Measurements from ENCODE around the gene PRKCA.

The PRKCA gene

GRCh38 chr17:66557200-66557599, 254.8 kb downstream of the PRKCA start:
- H3K9me3 ChIP-seq (replicated peaks in 1 of 2; ENCODE audit: control insufficient read depth in 2 of 2, insufficient read depth in 1 of 2, low read depth in 1 of 2, low read length in 2 of 2) = peaks cover 0 to 2% of the 10 kb centered on the region in 2 donors
- no peak overlapping the region for H2BK12ac ChIP-seq (ENCODE audit: low read length)
- H2AFZ ChIP-seq (ENCODE audit: low read length) = no peak overlapping the region
- no peak overlapping the region for H3K4ac ChIP-seq (ENCODE audit: low read length)
- no peak overlapping the region for H2AK5ac ChIP-seq (ENCODE audit: low read depth, low read length)
- H3K79me1 ChIP-seq (ENCODE audit: low read depth, low read length) = no peaks in the 10 kb centered on the region
- H3K18ac ChIP-seq (ENCODE audit: low read length) = no peak overlapping the region
- H3K4me1 ChIP-seq (ENCODE audit: control insufficient read depth in 2 of 2, insufficient read depth in 1 of 2, low read depth in 1 of 2, low read length in 2 of 2) = no peaks in the 10 kb centered on the region
- H3K4me2 ChIP-seq (ENCODE audit: insufficient read depth, low read length, poor library complexity, severe bottlenecking) = no peak overlapping the region
- H3K4me3 ChIP-seq (ENCODE audit: low read length in 2 of 2) = no peak overlapping the region
- H4K91ac ChIP-seq (ENCODE audit: low read depth, low read length, poor library complexity) = no peak overlapping the region
- H3K9ac ChIP-seq (ENCODE audit: low read depth, low read length, poor library complexity) = no peak overlapping the region
- no peak overlapping the region for H2BK15ac ChIP-seq (ENCODE audit: low read length)
- DNase-seq (ENCODE audit: low spot score) = no peak
- H2BK120ac ChIP-seq (ENCODE audit: low read depth, low read length) = no peak overlapping the region
- no peak overlapping the region for H3K14ac ChIP-seq (ENCODE audit: low read length)
- no peak overlapping the region for H3K27ac ChIP-seq (replicated peaks; ENCODE audit: low read length)
- no peak overlapping the region for H2BK5ac ChIP-seq (ENCODE audit: low read length)
- no peaks in the 10 kb centered on the region for H3K27me3 ChIP-seq (ENCODE audit: control insufficient read depth in 3 of 3, insufficient read depth in 3 of 3, low read depth in 1 of 3, low read length in 3 of 3)
- H3K36me3 ChIP-seq (replicated peaks in 1 of 2; ENCODE audit: control insufficient read depth in 2 of 2, insufficient read depth in 2 of 2, low read length in 2 of 2) = no peaks in the 10 kb centered on the region
- no peak overlapping the region for H3K23ac ChIP-seq (ENCODE audit: low read depth, low read length, poor library complexity)
- no peak overlapping the region for H4K8ac ChIP-seq (ENCODE audit: low read depth, low read length)
- no CpG with 5 or more reads among the region's 3 CpGs for WGBS, 2 donors (ENCODE audit: extremely low coverage in 2 of 2, insufficient read length in 2 of 2, insufficient replicate concordance in 1 of 2)

DNA sequence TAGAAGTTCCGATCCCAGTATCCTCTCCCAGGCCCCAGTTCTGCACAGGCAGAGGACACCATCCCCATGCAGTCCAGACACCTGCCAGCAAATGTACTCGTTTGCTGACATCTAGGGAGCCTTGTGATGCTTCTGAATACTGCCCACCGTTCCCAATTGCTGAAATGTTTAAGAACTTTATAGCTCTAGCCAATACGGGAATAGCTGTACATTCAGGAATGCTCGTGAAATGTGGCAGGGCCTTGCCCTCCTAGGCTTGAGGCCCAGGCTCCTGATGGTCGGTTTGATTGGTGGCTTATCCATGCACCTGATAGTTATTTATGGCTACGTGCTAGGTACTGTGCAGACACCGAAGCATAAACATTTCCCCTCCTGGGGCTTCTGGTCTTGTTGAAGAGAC, 255.5 kb downstream of the PRKCA start:
- no peak overlapping the region for H2AK5ac ChIP-seq (ENCODE audit: low read depth, low read length)
- H3K4ac ChIP-seq (ENCODE audit: low read length) = no peak overlapping the region
- no CpG with 5 or more reads among the region's 8 CpGs for WGBS, 2 donors (ENCODE audit: extremely low coverage in 2 of 2, insufficient read length in 2 of 2, insufficient replicate concordance in 1 of 2)
- H3K14ac ChIP-seq (ENCODE audit: low read length) = no peak overlapping the region
- no peaks in the 10 kb centered on the region for H3K36me3 ChIP-seq (replicated peaks in 1 of 2; ENCODE audit: control insufficient read depth in 2 of 2, insufficient read depth in 2 of 2, low read length in 2 of 2)
- H4K91ac ChIP-seq (ENCODE audit: low read depth, low read length, poor library complexity) = no peak overlapping the region
- no peak overlapping the region for H2BK12ac ChIP-seq (ENCODE audit: low read length)
- H2BK120ac ChIP-seq (ENCODE audit: low read depth, low read length) = no peak overlapping the region
- H3K27ac ChIP-seq (replicated peaks; ENCODE audit: low read length) = no peak overlapping the region
- no peak overlapping the region for H2AFZ ChIP-seq (ENCODE audit: low read length)
- H3K27me3 ChIP-seq (ENCODE audit: control insufficient read depth in 3 of 3, insufficient read depth in 3 of 3, low read depth in 1 of 3, low read length in 3 of 3) = no peaks in the 10 kb centered on the region
- H3K9ac ChIP-seq (ENCODE audit: low read depth, low read length, poor library complexity) = no peak overlapping the region
- no peak for DNase-seq (ENCODE audit: low spot score)
- no peaks in the 10 kb centered on the region for H3K79me1 ChIP-seq (ENCODE audit: low read depth, low read length)
- no peak overlapping the region for H3K4me2 ChIP-seq (ENCODE audit: insufficient read depth, low read length, poor library complexity, severe bottlenecking)
- peaks cover 0 to 2% of the 10 kb centered on the region in 2 donors for H3K9me3 ChIP-seq (replicated peaks in 1 of 2; ENCODE audit: control insufficient read depth in 2 of 2, insufficient read depth in 1 of 2, low read depth in 1 of 2, low read length in 2 of 2)
- peak overlapping the region in 1 of 2 donors; percentile 11 for H3K4me3 ChIP-seq (ENCODE audit: low read length in 2 of 2)
- no peak overlapping the region for H4K8ac ChIP-seq (ENCODE audit: low read depth, low read length)
- H2BK5ac ChIP-seq (ENCODE audit: low read length) = no peak overlapping the region
- no peak overlapping the region for H2BK15ac ChIP-seq (ENCODE audit: low read length)
- no peak overlapping the region for H3K18ac ChIP-seq (ENCODE audit: low read length)
- H3K4me1 ChIP-seq (ENCODE audit: control insufficient read depth in 2 of 2, insufficient read depth in 1 of 2, low read depth in 1 of 2, low read length in 2 of 2) = no peaks in the 10 kb centered on the region
- no peak overlapping the region for H3K23ac ChIP-seq (ENCODE audit: low read depth, low read length, poor library complexity)

DNA sequence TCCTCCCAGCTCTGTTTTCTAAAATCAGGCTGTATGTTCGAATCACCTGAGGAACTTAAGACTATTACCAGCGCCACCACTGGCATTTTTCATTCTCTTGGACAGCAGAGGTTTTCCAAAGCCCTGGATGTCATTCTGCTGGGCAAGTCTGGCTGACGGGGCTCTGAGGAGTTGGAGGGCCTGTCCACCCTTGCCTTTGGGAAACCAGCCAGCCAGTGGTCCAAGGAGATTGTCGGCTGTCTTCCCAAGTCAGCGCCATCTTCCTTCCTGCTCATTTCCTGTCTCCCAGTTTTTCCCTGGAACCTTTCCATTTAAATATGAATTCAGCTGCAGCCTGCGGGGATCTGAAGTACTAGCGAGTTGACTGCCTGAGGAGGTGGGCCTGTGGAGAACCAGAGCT, 258.3 kb downstream of the PRKCA start:
- Histone ChIP-seq H3K79me1 (ENCODE audit: low read depth, low read length) (no peaks in the 10 kb centered on the region), H3K4me1 (ENCODE audit: control insufficient read depth in 2 of 2, insufficient read depth in 1 of 2, low read depth in 1 of 2, low read length in 2 of 2) (peaks cover 8 to 9% of the 10 kb centered on the region in 2 donors), H4K8ac (ENCODE audit: low read depth, low read length) (no peak overlapping the region), H3K23ac (ENCODE audit: low read depth, low read length, poor library complexity) (no peak overlapping the region), H3K36me3 (replicated peaks in 1 of 2; ENCODE audit: control insufficient read depth in 2 of 2, insufficient read depth in 2 of 2, low read length in 2 of 2) (no peaks in the 10 kb centered on the region), H3K4me2 (ENCODE audit: insufficient read depth, low read length, poor library complexity, severe bottlenecking) (no peak overlapping the region), H2BK15ac (ENCODE audit: low read length) (no peak overlapping the region), H3K4ac (ENCODE audit: low read length) (no peak overlapping the region), H3K9ac (ENCODE audit: low read depth, low read length, poor library complexity) (no peak overlapping the region), H2AK5ac (ENCODE audit: low read depth, low read length) (no peak overlapping the region), H2BK5ac (ENCODE audit: low read length) (no peak overlapping the region), H3K27ac (replicated peaks; ENCODE audit: low read length) (no peak overlapping the region), H2BK12ac (ENCODE audit: low read length) (no peak overlapping the region), H3K27me3 (ENCODE audit: control insufficient read depth in 3 of 3, insufficient read depth in 3 of 3, low read depth in 1 of 3, low read length in 3 of 3) (no peaks in the 10 kb centered on the region), H3K14ac (ENCODE audit: low read length) (no peak overlapping the region), H4K91ac (ENCODE audit: low read depth, low read length, poor library complexity) (no peak overlapping the region), H3K9me3 (replicated peaks in 1 of 2; ENCODE audit: control insufficient read depth in 2 of 2, insufficient read depth in 1 of 2, low read depth in 1 of 2, low read length in 2 of 2) (peaks cover 0 to 2% of the 10 kb centered on the region in 2 donors), H3K4me3 (ENCODE audit: low read length in 2 of 2) (no peak overlapping the region), H3K18ac (ENCODE audit: low read length) (no peak overlapping the region), H2AFZ (ENCODE audit: low read length) (no peak overlapping the region), H2BK120ac (ENCODE audit: low read depth, low read length) (no peak overlapping the region)
- DNase-seq (ENCODE audit: low spot score) = no peak
- no CpG with 5 or more reads among the region's 7 CpGs for WGBS, 2 donors (ENCODE audit: extremely low coverage in 2 of 2, insufficient read length in 2 of 2, insufficient replicate concordance in 1 of 2)

DNA sequence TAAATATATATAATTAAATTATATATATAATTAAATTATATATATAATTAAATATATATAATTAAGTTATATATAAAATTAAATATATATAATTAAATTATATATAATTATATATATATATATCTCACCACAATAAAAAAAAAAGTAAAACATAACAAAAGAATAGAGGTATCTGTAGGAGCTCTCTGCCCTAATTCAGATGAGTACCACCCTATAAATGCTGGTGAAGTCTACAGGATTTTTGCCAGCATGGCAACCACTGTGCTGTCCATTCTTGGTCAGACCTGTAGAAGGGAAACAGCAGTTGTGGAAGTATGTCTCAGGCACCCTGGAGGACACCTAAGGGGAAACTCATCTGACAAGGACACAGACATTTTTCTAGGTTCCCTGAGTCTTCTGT, 259.7 kb downstream of the PRKCA start:
- no peak overlapping the region for H4K8ac ChIP-seq (ENCODE audit: low read depth, low read length)
- no peaks in the 10 kb centered on the region for H3K36me3 ChIP-seq (replicated peaks in 1 of 2; ENCODE audit: control insufficient read depth in 2 of 2, insufficient read depth in 2 of 2, low read length in 2 of 2)
- no peak overlapping the region for H3K4me3 ChIP-seq (ENCODE audit: low read length in 2 of 2)
- peaks cover 8 to 9% of the 10 kb centered on the region in 2 donors for H3K4me1 ChIP-seq (ENCODE audit: control insufficient read depth in 2 of 2, insufficient read depth in 1 of 2, low read depth in 1 of 2, low read length in 2 of 2)
- no peak overlapping the region for H3K4me2 ChIP-seq (ENCODE audit: insufficient read depth, low read length, poor library complexity, severe bottlenecking)
- no peak for DNase-seq (ENCODE audit: low spot score)
- no peak overlapping the region for H2BK15ac ChIP-seq (ENCODE audit: low read length)
- no peak overlapping the region for H2BK5ac ChIP-seq (ENCODE audit: low read length)
- H3K9me3 ChIP-seq (replicated peaks in 1 of 2; ENCODE audit: control insufficient read depth in 2 of 2, insufficient read depth in 1 of 2, low read depth in 1 of 2, low read length in 2 of 2) = peaks cover 0 to 2% of the 10 kb centered on the region in 2 donors
- no peak overlapping the region for H2BK120ac ChIP-seq (ENCODE audit: low read depth, low read length)
- no peaks in the 10 kb centered on the region for H3K79me1 ChIP-seq (ENCODE audit: low read depth, low read length)
- H3K9ac ChIP-seq (ENCODE audit: low read depth, low read length, poor library complexity) = no peak overlapping the region
- no peak overlapping the region for H2AK5ac ChIP-seq (ENCODE audit: low read depth, low read length)
- H4K91ac ChIP-seq (ENCODE audit: low read depth, low read length, poor library complexity) = no peak overlapping the region
- H3K27ac ChIP-seq (replicated peaks; ENCODE audit: low read length) = no peak overlapping the region
- no peak overlapping the region for H3K23ac ChIP-seq (ENCODE audit: low read depth, low read length, poor library complexity)
- no peaks in the 10 kb centered on the region for H3K27me3 ChIP-seq (ENCODE audit: control insufficient read depth in 3 of 3, insufficient read depth in 3 of 3, low read depth in 1 of 3, low read length in 3 of 3)
- no peak overlapping the region for H3K18ac ChIP-seq (ENCODE audit: low read length)
- H2BK12ac ChIP-seq (ENCODE audit: low read length) = no peak overlapping the region
- H3K4ac ChIP-seq (ENCODE audit: low read length) = no peak overlapping the region
- H2AFZ ChIP-seq (ENCODE audit: low read length) = no peak overlapping the region
- H3K14ac ChIP-seq (ENCODE audit: low read length) = no peak overlapping the region

All from neuronal stem cell (in vitro differentiated cells).